CD4-positive, alpha-beta T cell treated with Interleukin-17A for 1 hour (primary cell): ENCODE measurements around the gene EPS8L3.
"Not testable (repeated sequence)": the region's sequence is repeated elsewhere in the genome, so short reads cannot be mapped to it uniquely, and the experiment has no call there.

Experiments
- DNase-seq: peaks from one replicate; pipeline ENCODE4 v3.0.0-alpha.2; 2020

Gene EPS8L3

GRCh38 chr1:109726728-109727373 is 36.9 kb downstream of the EPS8L3 start:
- DNase-seq: no peak

GRCh38 chr1:109726007-109726406 is 37.7 kb downstream of the EPS8L3 start:
- DNase-seq: no peak

- no peak for DNase-seq
Measured at GRCh38 chr1:109725510-109725909, 38.2 kb downstream of the EPS8L3 start.

DNA sequence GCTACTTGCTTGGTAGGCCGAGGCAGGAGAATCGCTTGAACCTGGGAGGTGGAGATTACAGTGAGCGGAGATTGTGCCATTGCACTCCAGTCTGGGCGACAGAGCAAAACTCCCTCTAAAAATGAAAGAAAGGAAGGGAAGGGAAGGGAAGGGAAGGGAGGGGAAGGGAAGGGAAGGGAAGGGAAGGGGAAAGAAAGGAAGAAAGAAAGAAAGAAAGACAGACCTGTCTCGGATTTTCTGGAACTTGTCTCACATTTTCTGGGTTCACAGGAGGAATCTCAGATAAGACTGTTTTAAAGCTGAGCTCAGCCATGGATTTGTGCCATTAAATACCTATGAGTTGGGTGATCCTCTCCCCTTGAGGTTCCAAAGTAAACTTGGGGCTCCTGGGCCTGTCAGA is 38.8 kb downstream of the EPS8L3 start:
- no peak for DNase-seq

- DNase-seq: no peak
Measured at GRCh38 chr1:109722908-109723691, 40.6 kb downstream of the EPS8L3 start.

- DNase-seq: no peak
Measured at GRCh38 chr1:109721971-109722370, 41.8 kb downstream of the EPS8L3 start.

GRCh38 chr1:109721042-109721441 is 42.7 kb downstream of the EPS8L3 start:
- DNase-seq: no peak

GRCh38 chr1:109719337-109719837 is 44.3 kb downstream of the EPS8L3 start:
- no peak for DNase-seq

DNA sequence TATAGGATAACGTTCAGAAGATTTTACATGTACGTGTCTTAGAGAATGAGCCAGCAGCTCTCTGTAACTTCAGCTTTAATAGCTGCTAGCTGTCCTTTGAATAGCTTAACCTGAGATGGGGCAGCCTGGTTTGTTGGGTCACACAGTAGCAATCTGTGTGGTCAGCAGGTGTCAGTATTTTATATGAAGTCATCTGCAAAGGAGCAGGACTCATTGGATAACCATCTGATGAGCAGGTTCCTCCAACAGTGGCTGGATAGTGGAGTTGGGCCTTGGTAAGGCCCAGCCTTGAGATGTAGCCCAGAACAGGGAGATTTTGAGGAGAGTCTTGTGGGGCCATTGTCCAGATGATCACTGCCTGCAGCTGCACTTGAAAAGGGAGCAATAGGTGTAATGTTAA is 45.2 kb downstream of the EPS8L3 start:
- no peak for DNase-seq

DNA sequence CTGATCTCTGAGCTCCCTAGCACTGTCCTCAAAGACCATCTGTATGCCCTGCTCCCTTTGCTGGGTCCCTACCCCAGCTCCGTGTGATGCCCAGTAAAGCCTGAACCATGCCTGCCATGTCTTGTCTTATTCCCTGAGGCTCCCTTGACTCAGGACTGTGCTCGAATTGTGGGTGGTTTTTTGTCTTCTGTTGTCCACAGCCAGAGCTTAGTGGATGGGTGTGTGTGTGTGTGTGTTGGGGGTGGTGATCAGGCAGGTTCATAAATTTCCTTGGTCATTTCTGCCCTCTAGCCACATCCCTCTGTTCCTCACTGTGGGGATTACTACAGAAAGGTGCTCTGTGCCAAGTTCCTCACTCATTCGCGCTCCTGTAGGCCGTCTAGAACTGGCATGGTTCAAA is 46.0 kb downstream of the EPS8L3 start:
- DNase-seq: no peak

DNA sequence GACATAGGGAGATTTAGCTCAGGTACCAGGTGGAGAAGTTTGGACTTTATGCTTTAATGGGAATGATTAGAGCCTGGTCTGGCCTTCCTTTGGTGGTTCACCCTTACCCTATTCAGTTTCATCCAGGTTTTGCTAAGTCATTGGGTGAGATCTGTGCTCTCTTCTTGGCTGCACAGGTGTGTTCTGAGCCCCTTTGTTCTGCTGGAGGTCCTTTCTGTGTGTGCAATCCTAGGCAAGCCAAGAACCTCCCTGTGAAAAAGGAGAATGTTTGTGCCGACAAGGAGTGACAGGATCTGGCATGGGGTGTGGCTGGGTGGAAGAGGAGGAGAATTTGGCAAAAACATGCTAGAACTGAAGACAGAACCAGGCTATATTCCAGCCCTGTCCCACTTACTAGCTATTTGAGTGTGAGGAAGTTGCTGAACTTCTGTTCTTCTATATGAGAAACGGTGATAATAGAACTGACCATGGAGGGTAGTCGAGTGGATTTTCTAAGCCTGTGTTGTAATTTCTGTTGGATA is 47.1 kb downstream of the EPS8L3 start:
- no peak for DNase-seq

DNA sequence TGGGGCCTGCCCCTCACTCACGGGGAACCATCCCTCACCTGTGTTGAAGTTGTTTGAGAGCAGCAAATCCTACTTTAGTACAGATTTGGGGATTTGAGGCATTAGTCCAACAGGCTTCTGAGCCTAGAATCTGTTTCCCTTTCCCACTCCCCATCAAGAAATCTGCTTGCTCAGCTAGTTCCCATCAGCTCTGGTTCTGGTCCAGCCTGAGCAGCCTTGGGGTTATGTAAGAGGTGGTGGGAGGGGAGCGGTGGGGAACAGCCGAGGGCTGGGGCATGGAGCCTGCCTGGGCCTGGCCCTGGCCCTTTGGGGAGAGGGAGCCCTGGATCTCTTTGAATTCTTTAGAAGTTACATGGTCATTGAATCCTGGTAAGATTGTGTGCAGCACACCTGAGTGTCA is 47.6 kb downstream of the EPS8L3 start:
- no peak for DNase-seq

GRCh38 chr1:109714661-109715372 is 48.9 kb downstream of the EPS8L3 start:
- DNase-seq: no peak

- no peak for DNase-seq
Measured at GRCh38 chr1:109713636-109714035, 50.1 kb downstream of the EPS8L3 start.

DNA sequence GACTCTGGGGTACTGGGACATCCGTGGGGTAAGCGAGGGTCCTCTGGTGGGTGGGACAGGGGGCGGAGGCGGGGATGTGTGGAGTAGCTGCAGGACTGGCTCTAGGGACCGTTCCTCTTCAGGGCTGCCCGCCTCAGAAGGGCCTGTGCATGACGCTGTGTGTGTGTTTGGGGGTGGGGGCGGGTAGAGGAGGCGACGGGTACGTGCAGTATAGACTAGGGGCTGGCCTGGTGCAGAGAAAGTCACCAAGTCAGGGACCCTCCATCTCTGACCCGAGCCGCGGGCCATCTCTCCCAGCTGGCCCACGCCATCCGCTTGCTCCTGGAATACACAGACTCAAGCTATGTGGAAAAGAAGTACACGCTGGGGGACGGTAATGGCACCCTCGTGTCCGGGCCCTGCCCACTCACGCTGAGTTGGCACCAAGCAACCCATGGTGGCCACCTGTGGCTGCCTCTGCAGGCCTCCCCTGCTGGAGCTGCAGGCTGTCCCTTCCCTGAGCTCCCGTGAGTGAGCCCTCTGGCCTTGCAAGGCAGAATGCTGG is 51.3 kb downstream of the EPS8L3 start:
- no peak for DNase-seq

- not testable (repeated sequence) for DNase-seq
Measured at GRCh38 chr1:109711593-109712320, 52.0 kb downstream of the EPS8L3 start, which contains the start of gene GSTM5. TSS of gene GSTM5 (plus strand) at chr1:109712251. CDS start at chr1:109712313, 62 bp downstream.

DNA sequence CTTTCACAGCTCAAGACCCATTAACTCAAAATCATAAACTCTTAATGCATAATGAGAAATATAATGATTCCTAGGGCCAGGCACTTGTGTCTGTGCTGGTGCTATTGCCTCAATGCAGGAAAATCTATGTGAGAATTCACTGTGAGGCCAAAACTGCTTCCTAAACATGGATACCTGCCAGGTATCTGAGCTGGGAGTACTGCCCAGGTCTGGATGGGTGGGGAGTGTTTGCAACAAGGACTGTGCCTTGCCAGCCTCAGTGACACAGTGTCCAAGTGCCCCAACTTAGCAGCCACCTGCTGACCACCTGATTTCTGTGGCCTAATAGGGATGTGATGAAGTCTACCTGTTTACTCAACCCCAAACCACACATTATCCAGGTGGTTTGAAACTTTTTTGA is 53.9 kb downstream of the EPS8L3 start:
- DNase-seq: not testable (repeated sequence)

- DNase-seq: not testable (repeated sequence)
Measured at GRCh38 chr1:109708949-109709348, 54.8 kb downstream of the EPS8L3 start.

- DNase-seq: no peak
Measured at GRCh38 chr1:109705411-109705810, 58.3 kb downstream of the EPS8L3 start.

GRCh38 chr1:109704173-109704572 is 59.5 kb downstream of the EPS8L3 start:
- no peak for DNase-seq

- DNase-seq: not testable (repeated sequence)
Measured at GRCh38 chr1:109702940-109703339, 60.8 kb downstream of the EPS8L3 start.
